CD14-positive monocyte (primary cell): ENCODE data around the gene ZDHHC8. TPM values are rescaled to one million over a fixed set of nuclear protein-coding genes. Genes with fewer than 3 reads are reported as not detected.

Source experiments
- DNase-seq, 3 donors: peaks; one replicate each; pipeline ENCODE4 v3.0.0-alpha.2; 2011 to 2022
- H2AFZ ChIP-seq: 2 replicates; pipeline ENCODE4 v1.6.0; 2012; ENCODE audit warnings: mild to moderate bottlenecking, low read depth, low read length, inconsistent platforms; ENCODE audit not compliant: insufficient read depth, poor library complexity, severe bottlenecking
- H3K27ac ChIP-seq, 2 donors: 1 replicate in 1 of 2; 2 replicates in 1 of 2; pipeline ENCODE4 v1.5.1; 2012 to 2013; ENCODE audit warnings: low read length in 2 of 2, control low read depth in 1 of 2, inconsistent platforms in 1 of 2, low read depth in 1 of 2, mild to moderate bottlenecking in 1 of 2
- H3K27me3 ChIP-seq, 2 donors: one replicate each; pipeline versions ENCODE4 v1.6.0 to v1.6.1; 2011 to 2013; ENCODE audit warnings: low read length in 2 of 2; ENCODE audit not compliant: control insufficient read depth in 2 of 2, insufficient read depth in 2 of 2
- H3K36me3 ChIP-seq, 2 donors: replicated peaks in 1 of 2; 1 replicate in 1 of 2; 2 replicates in 1 of 2; pipeline versions ENCODE4 v1.5.1 to v1.6.1; 2012 to 2013; ENCODE audit warnings: low read length in 2 of 2, control low read depth in 1 of 2, inconsistent platforms in 1 of 2, mild to moderate bottlenecking in 1 of 2; ENCODE audit not compliant: insufficient read depth in 2 of 2, control insufficient read depth in 1 of 2
- H3K4me1 ChIP-seq, 2 donors: 1 replicate in 1 of 2; 2 replicates in 1 of 2; pipeline versions ENCODE4 v1.5.1 to v1.6.1; 2012 to 2013; ENCODE audit warnings: low read length in 2 of 2, control low read depth in 1 of 2, inconsistent platforms in 1 of 2, mild to moderate bottlenecking in 1 of 2, moderate library complexity in 1 of 2; ENCODE audit not compliant: insufficient read depth in 2 of 2, control insufficient read depth in 1 of 2
- H3K4me2 ChIP-seq: replicated peaks from 2 replicates; pipeline ENCODE3; 2012; ENCODE audit warnings: low read length, moderate library complexity, mild to moderate bottlenecking; ENCODE audit not compliant: poor library complexity, severe bottlenecking; ENCODE audit errors: extremely low read depth
- H3K4me3 ChIP-seq, 3 experiments: fragments of 200-600 bp in 1 of 3; sonication (generic) in 1 of 3; replicated peaks in 1 of 3; 1 replicate in 2 of 3; 2 replicates in 1 of 3; pipeline ENCODE4 v1.5.1; 2011 to 2013; ENCODE audit warnings: low read length in 3 of 3, mild to moderate bottlenecking in 3 of 3, control low read depth in 2 of 3, low read depth in 2 of 3, inconsistent platforms in 1 of 3, moderate library complexity in 1 of 3
- H3K79me2 ChIP-seq: 2 replicates; pipeline ENCODE4 v1.6.0; 2012; ENCODE audit warnings: mild to moderate bottlenecking, control low read depth, inconsistent platforms, low read length, moderate library complexity; ENCODE audit not compliant: insufficient read depth
- H3K9ac ChIP-seq: 2 replicates; pipeline ENCODE4 v1.6.0; 2017; ENCODE audit warnings: low read length, mild to moderate bottlenecking; ENCODE audit not compliant: insufficient read depth, poor library complexity, severe bottlenecking
- H3K9me3 ChIP-seq, 2 donors: replicated peaks in 1 of 2; 1 replicate in 1 of 2; 2 replicates in 1 of 2; pipeline versions ENCODE4 v1.5.1 to v1.6.1; 2012 to 2013; ENCODE audit warnings: low read length in 2 of 2, control low read depth in 1 of 2; ENCODE audit not compliant: control insufficient read depth in 1 of 2, insufficient read depth in 1 of 2
- H4K20me1 ChIP-seq: 2 replicates; pipeline ENCODE4 v1.6.0; 2012; ENCODE audit warnings: mild to moderate bottlenecking, low read length, control low read depth, moderate library complexity; ENCODE audit not compliant: insufficient read depth
- H3K27ac Mint-ChIP-seq, 7 donors: one replicate each; pipeline ENCODE4 v1.8.0; 2020; ENCODE audit warnings: mild to moderate bottlenecking in 7 of 7, mixed read lengths in 7 of 7, moderate library complexity in 6 of 7, inconsistent platforms in 2 of 7
- H3K27me3 Mint-ChIP-seq, 3 donors: one replicate each; pipeline ENCODE4 v1.8.0; 2021 to 2022; ENCODE audit warnings: low read depth in 3 of 3, mild to moderate bottlenecking in 3 of 3, mixed read lengths in 3 of 3, moderate library complexity in 3 of 3, inconsistent platforms in 1 of 3
- H3K36me3 Mint-ChIP-seq, 2 donors: one replicate each; pipeline ENCODE4 v1.8.0; 2020; ENCODE audit warnings: mixed read lengths in 2 of 2, inconsistent platforms in 1 of 2, mild to moderate bottlenecking in 1 of 2
- H3K4me1 Mint-ChIP-seq: one replicate; pipeline ENCODE4 v1.8.0; 2020; ENCODE audit warnings: mild to moderate bottlenecking, mixed read lengths
- H3K4me3 Mint-ChIP-seq, 2 donors: one replicate each; pipeline ENCODE4 v1.8.0; 2020; ENCODE audit warnings: mild to moderate bottlenecking in 2 of 2, mixed read lengths in 2 of 2, moderate library complexity in 1 of 2
- H3K9me3 Mint-ChIP-seq, 7 donors: one replicate each; pipeline ENCODE4 v1.8.0; 2020 to 2022; ENCODE audit warnings: mixed read lengths in 7 of 7, mild to moderate bottlenecking in 6 of 7, moderate library complexity in 6 of 7, inconsistent platforms in 2 of 7
- CTCF ChIP-seq: fragments of 200-600 bp; IDR thresholded peaks from one replicate; pipeline ENCODE4 v1.8.0; 2022; ENCODE audit warnings: antibody characterized with exemption, mild to moderate bottlenecking
- WGBS: methylation state at CpG from one replicate; pipeline ENCODE4 v1.1.5; 2013; ENCODE audit warnings: missing lambda C conversion rate; ENCODE audit not compliant: insufficient coverage; 5-methylcytosine and 5-hydroxymethylcytosine counted together
- intact Hi-C, 2 donors: fragments of 100-400 bp; cut with micrococcal nuclease; formaldehyde crosslinking; loops; one replicate each; pipeline versions ENCODE4 v1.15.0 to v1.15.1; 2023
- polyA plus RNA-seq, 3 donors: library from polyadenylated mRNA; depleted of rRNA in 1 of 3; unstranded in 2 of 3; stranded (reverse) in 1 of 3; fragments of 300-500 nt in 2 of 3; fragments of >200 nt in 1 of 3; fragmentation: Illumina TruSeq in 2 of 3; gene quantifications; 1 replicate in 2 of 3; 2 replicates in 1 of 3; pipeline ENCODE4 v1.2.3, GENCODE V29; 2012 to 2021

ZDHHC8 gene
- polyA plus RNA-seq, 3 donors = 0.73 to 76.3 (median 1.1) TPM

GRCh38 chr22:20157430-20158183, 26.0 kb downstream of the ZDHHC8 start:
- intact Hi-C loops = loop anchor here (2.0 to 5.0 kb wide), 2 partner anchors 110 to 127 kb away; partner anchors contain the start of gene RTN4R (in 2 of the 2)
- 73% methylated on average over 9 of the region's 15 CpGs for WGBS
- peaks cover 8 to 9% of the 10 kb centered on the region in 2 donors for H3K4me1 ChIP-seq
- no peaks in the 10 kb centered on the region for H3K9me3 ChIP-seq
- H3K9me3 Mint-ChIP-seq = peaks cover 0 to 3% (median 0%) of the 10 kb centered on the region in 7 donors
- no peaks in the 10 kb centered on the region for H3K79me2 ChIP-seq
- no peak overlapping the region for H3K9ac ChIP-seq
- H3K27ac ChIP-seq = no peak overlapping the region
- H3K27ac Mint-ChIP-seq = peak overlapping the region in 1 of 7 donors; percentile 41
- H4K20me1 ChIP-seq = no peaks in the 10 kb centered on the region
- no peak for TF ChIP-seq CTCF
- no peak overlapping the region for H3K4me3 ChIP-seq
- no peak for DNase-seq
- no peak overlapping the region for H3K4me3 Mint-ChIP-seq
- H3K27me3 Mint-ChIP-seq = peaks cover 6 to 29% (median 10%) of the 10 kb centered on the region in 3 donors
- H3K36me3 ChIP-seq = no peaks in the 10 kb centered on the region
- H3K4me1 Mint-ChIP-seq = peaks cover 10% of the 10 kb centered on the region
- H3K27me3 ChIP-seq = no peaks in the 10 kb centered on the region
- H2AFZ ChIP-seq = no peak overlapping the region
- H3K4me2 ChIP-seq = no peak overlapping the region
- H3K36me3 Mint-ChIP-seq = no peaks in the 10 kb centered on the region

- 9% methylated on average over 12 of the region's 15 CpGs for WGBS
- Histone ChIP-seq H3K36me3 (no peaks in the 10 kb centered on the region), H3K9ac (peak overlapping the region; percentile 15), H3K79me2 (no peaks in the 10 kb centered on the region), H3K27ac (no peak overlapping the region), H3K4me1 (peaks cover 8 to 9% of the 10 kb centered on the region in 2 donors), H3K4me3 (no peak overlapping the region), H3K9me3 (no peaks in the 10 kb centered on the region), H3K27me3 (no peaks in the 10 kb centered on the region), H4K20me1 (no peaks in the 10 kb centered on the region), H3K4me2 (no peak overlapping the region), H2AFZ (no peak overlapping the region)
- Mint-ChIP-seq H3K27me3 (peaks cover 6 to 29% (median 10%) of the 10 kb centered on the region in 3 donors), H3K4me3 (peak overlapping the region in 1 of 2 donors; percentile 65), H3K27ac (no peak overlapping the region), H3K9me3 (peaks cover 0 to 3% (median 0%) of the 10 kb centered on the region in 7 donors), H3K36me3 (no peaks in the 10 kb centered on the region), H3K4me1 (peaks cover 10% of the 10 kb centered on the region)
- TF ChIP-seq CTCF = no peak
- intact Hi-C loops = loop anchor here (5.0 kb wide), 1 partner anchor 109 kb away; the partner anchor contains the start of gene RTN4R (in 2 of the 2)
- no peak for DNase-seq
Observed at GRCh38 chr22:20158391-20159036, 26.9 kb downstream of the ZDHHC8 start.
